SK-N-SH treated with all-trans-retinoic acid at 6 μM for 48 hours (cell line): ENCODE measurements around the gene TFEB.

Source experiments
- ATAC-seq: fragments of 200-7000 bp; cut with Tn5 transposase; 3 replicates; pipeline ENCODE4 v1.9.1; 2020; ENCODE audit warnings: mild to moderate bottlenecking, moderate library complexity
- ARNTL ChIP-seq: fragments of 450-650 bp; formaldehyde crosslinking; IDR thresholded peaks from 2 replicates; pipeline ENCODE4 v1.5.0; 2020; ENCODE audit warnings: low read depth, mild to moderate bottlenecking, moderate library complexity, borderline replicate concordance
- BACH2 ChIP-seq: fragments of 250-450 bp; sonication (Bioruptor Pico); IDR thresholded peaks from 2 replicates; pipeline ENCODE4 v1.9.0; 2021; ENCODE audit warnings: mild to moderate bottlenecking, borderline replicate concordance
- CREB5 ChIP-seq: fragments of 250-450 bp; sonication (Bioruptor Pico); IDR thresholded peaks from 2 replicates; pipeline ENCODE4 v1.5.1; 2020; ENCODE audit warnings: low read depth, mild to moderate bottlenecking, moderate library complexity
- CSDC2 ChIP-seq: fragments of 250-450 bp; sonication (Bioruptor Pico); IDR thresholded peaks from 2 replicates; pipeline ENCODE4 v1.5.0; 2020; ENCODE audit warnings: mild to moderate bottlenecking, moderate library complexity
- CSRNP3 ChIP-seq: fragments of 250-450 bp; sonication (Bioruptor Pico); IDR thresholded peaks from 2 replicates; pipeline ENCODE4 v1.5.1; 2021; ENCODE audit warnings: mild to moderate bottlenecking, moderate library complexity
- ESRRG ChIP-seq: fragments of 250-450 bp; sonication (Bioruptor Pico); IDR thresholded peaks from 2 replicates; pipeline ENCODE4 v1.6.1; 2021; ENCODE audit warnings: mild to moderate bottlenecking
- GLIS3 ChIP-seq: fragments of 250-450 bp; sonication (Bioruptor Pico); IDR thresholded peaks from 2 replicates; pipeline ENCODE4 v1.5.0; 2020; ENCODE audit warnings: mild to moderate bottlenecking, moderate library complexity
- ISL1 ChIP-seq: fragments of 250-450 bp; sonication (Bioruptor Pico); IDR thresholded peaks from 2 replicates; pipeline ENCODE4 v2.1.2; 2022; ENCODE audit warnings: mild to moderate bottlenecking, moderate library complexity
- OSR1 ChIP-seq: fragments of 250-450 bp; sonication (Bioruptor Pico); IDR thresholded peaks from 2 replicates; pipeline ENCODE4 v1.8.0; 2022; ENCODE audit warnings: moderate library complexity, mild to moderate bottlenecking, inconsistent platforms
- PATZ1 ChIP-seq: fragments of 250-450 bp; sonication (Bioruptor Pico); IDR thresholded peaks from 2 replicates; pipeline ENCODE4 v1.8.0; 2020; ENCODE audit warnings: mild to moderate bottlenecking, moderate library complexity, borderline replicate concordance
- POU6F1 ChIP-seq: fragments of 250-450 bp; sonication (Bioruptor Pico); IDR thresholded peaks from 2 replicates; pipeline ENCODE4 v1.8.0; 2021; ENCODE audit warnings: low read depth, mild to moderate bottlenecking, moderate library complexity, borderline replicate concordance
- PPARA ChIP-seq: fragments of 250-450 bp; sonication (Bioruptor Pico); IDR thresholded peaks from 2 replicates; pipeline ENCODE4 v1.5.0; 2020; ENCODE audit warnings: mild to moderate bottlenecking, borderline replicate concordance
- RARB ChIP-seq: fragments of 250-450 bp; sonication (Bioruptor Pico); IDR thresholded peaks from 2 replicates; pipeline ENCODE4 v1.8.0; 2021; ENCODE audit warnings: mild to moderate bottlenecking, moderate library complexity
- SNAI2 ChIP-seq: fragments of 250-450 bp; sonication (Bioruptor Pico); IDR thresholded peaks from 2 replicates; pipeline ENCODE4 v1.5.0; 2020; ENCODE audit warnings: mild to moderate bottlenecking, moderate library complexity
- TCF4 ChIP-seq: fragments of 250-450 bp; sonication (Bioruptor Pico); IDR thresholded peaks from 2 replicates; pipeline ENCODE4 v1.8.0; 2021; ENCODE audit warnings: mild to moderate bottlenecking, moderate library complexity, borderline replicate concordance
- TOX ChIP-seq: fragments of 250-450 bp; sonication (Bioruptor Pico); IDR thresholded peaks from 2 replicates; pipeline ENCODE4 v1.8.0; 2021; ENCODE audit warnings: mild to moderate bottlenecking, moderate library complexity, borderline replicate concordance
- TSHZ2 ChIP-seq: fragments of 250-450 bp; sonication (Bioruptor Pico); IDR thresholded peaks from 2 replicates; pipeline ENCODE4 v1.5.0; 2020; ENCODE audit warnings: mild to moderate bottlenecking, moderate library complexity
- ZC3H10 ChIP-seq: fragments of 250-450 bp; sonication (Bioruptor Pico); IDR thresholded peaks from 2 replicates; pipeline ENCODE4 v1.5.1; 2021; ENCODE audit warnings: mild to moderate bottlenecking, moderate library complexity
- ZFP3 ChIP-seq: fragments of 250-450 bp; sonication (Bioruptor Pico); IDR thresholded peaks from 2 replicates; pipeline ENCODE4 v1.5.0; 2020; ENCODE audit warnings: mild to moderate bottlenecking, moderate library complexity
- ZFP30 ChIP-seq: fragments of 450-650 bp; formaldehyde crosslinking; IDR thresholded peaks from 2 replicates; pipeline ENCODE4 v1.5.0; 2022; ENCODE audit warnings: mild to moderate bottlenecking, moderate library complexity
- ZNF565 ChIP-seq: fragments of 450-650 bp; formaldehyde crosslinking; conservative IDR thresholded peaks from 2 replicates; pipeline ENCODE4 v1.5.0; 2020; ENCODE audit warnings: low read depth, mild to moderate bottlenecking, moderate library complexity
- ZNF70 ChIP-seq: fragments of 450-650 bp; formaldehyde crosslinking; IDR thresholded peaks from 2 replicates; pipeline ENCODE4 v1.5.0; 2020; ENCODE audit warnings: mild to moderate bottlenecking, moderate library complexity
- ZNF8 ChIP-seq: fragments of 450-650 bp; formaldehyde crosslinking; IDR thresholded peaks from 2 replicates; pipeline ENCODE4 v1.5.0; 2020; ENCODE audit warnings: mild to moderate bottlenecking, moderate library complexity

TFEB gene

GRCh38 chr6:41643899-41644269, 91.5 kb downstream of the TFEB start:
- TF ChIP-seq OSR1 (CRISPR knock-in tag) (no peak), BACH2 (CRISPR knock-in tag) (no peak), ZC3H10 (CRISPR knock-in tag) (no peak), ZFP3 (no peak), ZFP30 (CRISPR knock-in tag) (no peak), ISL1 (CRISPR knock-in tag) (no peak), RARB (CRISPR knock-in tag) (no peak), TOX (CRISPR knock-in tag) (no peak), GLIS3 (CRISPR knock-in tag) (no peak), CREB5 (CRISPR knock-in tag) (no peak), ZNF8 (CRISPR knock-in tag) (no peak), POU6F1 (no peak), CSDC2 (no peak), CSRNP3 (no peak), PATZ1 (CRISPR knock-in tag) (no peak), TCF4 (CRISPR knock-in tag) (no peak), PPARA (CRISPR knock-in tag) (no peak)
- ATAC-seq = no peak

- TF ChIP-seq SNAI2 (CRISPR knock-in tag) (no peak), ZNF565 (CRISPR knock-in tag) (no peak), ZNF70 (no peak), ZC3H10 (CRISPR knock-in tag) (no peak), TOX (CRISPR knock-in tag) (no peak), PATZ1 (CRISPR knock-in tag) (no peak), TCF4 (CRISPR knock-in tag) (no peak), ZFP3 (no peak), TSHZ2 (CRISPR knock-in tag) (no peak), ESRRG (CRISPR knock-in tag) (no peak), CSDC2 (no peak), ZFP30 (CRISPR knock-in tag) (no peak), CREB5 (CRISPR knock-in tag) (no peak), ZNF8 (CRISPR knock-in tag) (no peak), RARB (CRISPR knock-in tag) (no peak), BACH2 (CRISPR knock-in tag) (no peak), PPARA (CRISPR knock-in tag) (no peak), CSRNP3 (no peak), ARNTL (CRISPR knock-in tag) (no peak), ISL1 (CRISPR knock-in tag) (no peak)
- no peak for ATAC-seq
These were observed 92.2 kb downstream of the TFEB start for GRCh38 chr6:41642960-41643898.
